HG02970 (cell line): ENCODE measurements around the gene NDUFS8.

Source experiments
- ATAC-seq: cut with Tn5 transposase; IDR thresholded peaks from one replicate; pipeline ENCODE4 v1.9.1; 2021; ENCODE audit warnings: mild to moderate bottlenecking, moderate library complexity, moderate number of reproducible peaks; ENCODE audit not compliant: unreplicated experiment, low FRiP score

NDUFS8 gene

DNA sequence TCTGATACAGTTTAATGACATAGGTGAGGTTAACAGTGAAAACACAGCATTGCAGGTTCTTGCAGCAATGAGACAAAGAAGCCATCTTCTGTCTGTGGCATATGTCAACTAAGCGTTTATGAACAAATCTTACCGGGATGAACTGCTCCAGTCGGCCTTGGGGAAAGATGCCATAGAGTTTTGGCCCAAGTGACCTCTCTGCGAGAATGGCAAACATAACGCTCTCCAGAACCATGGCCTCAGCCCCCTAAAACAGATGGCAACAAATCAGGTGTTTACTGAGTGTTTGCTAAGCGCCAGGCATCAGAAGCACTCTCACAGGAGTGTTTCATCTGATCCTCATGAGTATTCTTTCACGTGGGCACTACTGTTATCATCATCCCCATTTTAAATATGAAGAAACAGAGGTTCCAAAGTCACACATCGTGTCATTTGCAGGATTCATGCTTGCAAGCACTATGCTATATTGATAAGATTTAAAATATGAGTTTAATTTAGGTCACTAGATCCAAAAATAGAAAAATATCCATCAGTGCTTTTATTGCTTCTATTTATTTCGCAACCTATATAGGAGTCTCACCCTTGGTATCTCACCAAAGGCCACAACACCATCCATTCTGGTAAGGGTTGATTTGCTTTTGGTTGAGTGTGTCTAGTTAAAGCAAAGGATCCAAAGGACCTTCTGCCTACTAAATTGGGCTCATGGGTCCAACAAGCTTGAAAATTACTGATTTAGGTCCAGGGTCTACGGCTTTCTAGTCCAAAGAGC lies 44.3 kb downstream of the NDUFS8 start:
- no peak for ATAC-seq

DNA sequence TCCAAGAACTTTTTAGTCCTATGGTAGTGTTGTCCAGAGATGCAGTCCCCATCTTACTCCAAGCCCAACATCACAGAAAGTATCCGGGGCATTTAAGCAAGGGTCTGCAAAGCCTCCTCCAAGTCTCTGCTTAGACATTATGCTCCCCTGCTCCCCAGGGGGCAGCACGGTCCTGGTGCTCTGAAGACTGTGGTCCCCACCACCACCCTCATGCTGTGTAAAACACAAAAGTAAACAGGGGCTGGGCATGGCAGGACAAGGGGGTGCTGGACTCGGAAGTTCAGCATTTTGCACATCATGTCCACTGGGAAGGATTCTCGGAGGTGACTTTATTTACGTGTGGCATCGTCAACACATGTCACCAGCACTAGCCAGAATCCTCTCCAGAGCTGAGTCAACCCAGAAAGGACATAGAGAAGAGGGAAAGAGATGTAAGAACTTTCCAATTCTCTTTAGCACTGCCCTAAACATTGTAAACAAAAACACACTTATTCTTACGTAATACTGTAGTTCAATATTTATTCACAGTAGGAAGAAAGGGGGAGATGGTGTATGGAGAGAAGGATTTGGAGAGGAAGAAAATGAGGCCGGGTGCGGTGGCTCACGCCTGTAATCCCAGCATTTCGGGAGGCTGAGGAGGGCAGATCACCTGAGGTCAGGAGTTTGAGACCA lies 46.0 kb downstream of the NDUFS8 start:
- no peak for ATAC-seq

DNA sequence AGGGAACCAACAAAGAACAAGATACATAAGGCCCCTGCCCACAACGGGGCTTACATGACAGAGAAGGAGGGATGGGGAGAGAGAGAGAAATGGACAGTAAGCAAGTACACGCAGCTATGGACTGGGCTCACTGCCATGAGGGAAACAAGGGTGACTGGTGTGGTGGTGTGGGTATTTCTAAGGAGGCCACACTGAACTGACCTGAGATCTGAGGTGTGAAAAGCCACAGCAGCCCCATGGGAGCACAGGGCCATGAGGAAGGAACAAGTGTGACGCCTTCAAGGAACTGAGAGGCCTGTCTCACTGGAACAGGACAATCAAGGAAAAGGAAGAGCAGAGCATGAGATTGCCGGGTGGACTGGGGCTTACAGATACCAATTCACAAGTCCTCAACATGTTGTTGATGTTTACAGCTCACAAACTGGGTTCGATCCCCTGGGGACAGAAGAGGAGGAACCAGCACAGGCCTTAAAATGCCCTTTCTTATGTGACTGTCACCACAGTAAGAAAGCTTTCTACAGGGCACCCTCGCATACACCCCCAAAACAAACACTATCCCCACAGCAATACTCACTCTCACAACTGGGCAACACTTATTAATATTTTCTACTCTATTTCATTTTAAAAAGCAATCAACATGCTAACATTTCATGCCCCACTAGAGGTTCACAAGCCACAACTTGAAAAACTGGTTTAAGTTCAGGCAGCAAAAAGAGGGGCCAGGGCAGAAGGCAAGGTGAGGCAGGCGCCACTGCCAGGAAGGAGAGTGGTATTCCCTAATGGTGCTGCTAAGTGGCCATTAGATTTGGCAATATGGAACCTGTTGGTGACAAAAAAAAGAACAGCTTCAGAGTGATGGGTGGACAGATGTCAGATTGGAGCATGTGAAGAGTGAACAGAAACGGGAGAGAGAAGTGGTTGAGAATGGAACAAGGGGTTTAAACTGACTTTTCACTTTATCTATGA lies 47.4 kb downstream of the NDUFS8 start:
- ATAC-seq: no peak

DNA sequence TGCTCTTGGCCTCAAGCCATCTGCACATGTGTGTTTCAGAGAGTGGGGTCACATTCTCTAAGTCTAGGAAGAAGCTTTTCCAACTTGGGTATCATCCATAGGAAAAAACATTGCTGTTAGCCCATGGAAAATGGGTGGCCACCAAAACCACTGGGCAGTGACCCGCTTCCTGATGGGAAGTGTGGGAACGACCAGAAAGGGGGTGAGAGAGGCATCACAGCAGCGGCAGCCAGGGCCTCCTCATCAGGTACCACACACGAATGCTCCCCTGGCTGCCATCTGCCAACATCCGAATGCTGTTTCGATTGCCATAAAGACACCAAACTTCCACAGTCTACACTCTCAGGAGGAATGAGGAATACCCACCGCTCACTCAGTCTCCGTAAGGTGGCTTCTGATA lies 50.4 kb downstream of the NDUFS8 start:
- no peak for ATAC-seq

DNA sequence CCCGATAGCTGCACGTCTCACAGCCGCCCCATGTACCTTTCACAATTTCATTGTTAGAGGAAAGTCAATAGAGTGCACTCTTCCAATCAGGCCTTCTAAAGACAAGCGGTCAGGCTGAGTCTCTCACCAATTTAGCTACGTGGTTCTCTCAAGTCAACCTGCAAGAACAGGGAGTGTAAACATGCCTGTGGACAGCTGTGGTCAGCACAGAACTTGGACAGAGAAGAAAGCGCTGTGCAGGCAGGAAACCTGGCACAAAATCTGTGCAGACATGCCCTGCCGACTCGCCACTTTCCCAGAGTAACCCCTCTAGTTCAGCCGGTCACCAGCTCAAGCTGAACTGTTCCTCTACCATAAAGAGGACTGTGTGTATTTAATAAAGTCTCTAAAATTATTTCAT lies 51.2 kb downstream of the NDUFS8 start:
- no peak for ATAC-seq

DNA sequence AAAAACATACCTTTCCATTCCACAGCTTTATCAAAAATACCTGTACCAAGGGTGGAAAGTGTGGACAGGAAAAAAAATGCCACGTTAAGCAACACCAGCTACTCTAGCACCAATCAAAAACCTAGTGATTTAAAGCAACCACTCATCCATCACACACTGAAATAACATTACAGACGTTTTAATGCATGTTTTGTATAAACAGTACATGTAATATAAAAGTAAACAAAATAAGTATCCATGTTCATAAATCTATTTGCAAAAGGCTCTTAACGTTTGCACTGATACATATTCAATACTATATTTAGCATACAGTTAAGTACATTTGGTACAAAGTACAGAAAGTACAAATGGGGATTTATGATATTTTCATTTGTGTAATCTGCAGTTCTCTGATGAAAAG lies 52.0 kb downstream of the NDUFS8 start:
- ATAC-seq: no peak

DNA sequence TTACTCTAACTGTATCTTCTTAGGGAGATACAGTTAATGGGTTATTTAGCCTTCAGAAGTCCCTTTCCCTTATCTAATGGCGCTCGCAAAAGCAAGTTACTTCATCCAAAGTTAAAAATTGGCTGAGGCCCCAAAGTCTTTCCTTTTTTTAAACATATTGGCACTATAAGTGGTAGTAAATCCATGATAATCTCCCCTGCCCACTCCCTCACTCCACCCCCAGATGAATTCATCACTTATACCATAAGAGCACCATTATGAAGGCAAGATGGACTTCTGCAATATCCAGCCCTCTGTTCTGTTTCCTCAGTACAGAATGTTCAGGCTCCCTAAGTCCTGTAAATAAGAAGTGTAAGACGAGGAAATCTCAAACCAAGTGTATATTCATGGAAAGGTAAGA lies 53.0 kb downstream of the NDUFS8 start:
- ATAC-seq: no peak
